Thyroid gland (tissue), 4 donors: Measurements from ENCODE around the gene CACNG4.

ENCODE experiments used
- POLR2A ChIP-seq, 2 donors: fragments of 450-650 bp; IDR thresholded peaks; one replicate each; pipeline ENCODE4 v1.6.1; 2017; ENCODE audit warnings: antibody characterized with exemption in 2 of 2, mild to moderate bottlenecking in 2 of 2, moderate library complexity in 1 of 2
- TF ChIP-seq, protein P1 (sequence below), 6 experiments: fragments of 200-600 bp in 3 of 6; fragments of 450-650 bp in 3 of 6; sonication (generic) in 3 of 6; IDR thresholded peaks; one replicate each; pipeline ENCODE4 v1.5.1; 2016 to 2019; ENCODE audit warnings: antibody characterized with exemption in 6 of 6, mild to moderate bottlenecking in 2 of 6, inconsistent platforms in 1 of 6, moderate library complexity in 1 of 6

DNA sequence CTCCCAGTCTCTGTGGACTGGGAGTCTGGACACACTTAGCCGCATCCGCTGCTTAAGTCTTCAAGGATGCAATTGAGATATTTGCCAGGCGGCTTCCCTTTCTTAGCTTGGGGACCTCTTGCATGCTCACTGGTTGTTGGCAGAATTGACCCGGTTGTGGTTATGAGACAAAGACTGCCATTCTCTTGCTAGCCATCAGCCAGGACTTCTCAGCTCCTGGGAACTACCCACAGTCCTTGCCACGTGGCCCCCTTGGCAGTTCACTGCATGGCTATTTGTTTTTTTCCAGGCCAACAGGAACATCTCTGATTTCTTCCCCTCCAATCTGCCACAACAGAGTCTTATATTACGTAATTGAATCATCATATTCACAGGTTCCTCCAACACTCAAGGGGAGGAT is 25.5 kb downstream of the CACNG4 start:
- TF ChIP-seq, protein P1, sequence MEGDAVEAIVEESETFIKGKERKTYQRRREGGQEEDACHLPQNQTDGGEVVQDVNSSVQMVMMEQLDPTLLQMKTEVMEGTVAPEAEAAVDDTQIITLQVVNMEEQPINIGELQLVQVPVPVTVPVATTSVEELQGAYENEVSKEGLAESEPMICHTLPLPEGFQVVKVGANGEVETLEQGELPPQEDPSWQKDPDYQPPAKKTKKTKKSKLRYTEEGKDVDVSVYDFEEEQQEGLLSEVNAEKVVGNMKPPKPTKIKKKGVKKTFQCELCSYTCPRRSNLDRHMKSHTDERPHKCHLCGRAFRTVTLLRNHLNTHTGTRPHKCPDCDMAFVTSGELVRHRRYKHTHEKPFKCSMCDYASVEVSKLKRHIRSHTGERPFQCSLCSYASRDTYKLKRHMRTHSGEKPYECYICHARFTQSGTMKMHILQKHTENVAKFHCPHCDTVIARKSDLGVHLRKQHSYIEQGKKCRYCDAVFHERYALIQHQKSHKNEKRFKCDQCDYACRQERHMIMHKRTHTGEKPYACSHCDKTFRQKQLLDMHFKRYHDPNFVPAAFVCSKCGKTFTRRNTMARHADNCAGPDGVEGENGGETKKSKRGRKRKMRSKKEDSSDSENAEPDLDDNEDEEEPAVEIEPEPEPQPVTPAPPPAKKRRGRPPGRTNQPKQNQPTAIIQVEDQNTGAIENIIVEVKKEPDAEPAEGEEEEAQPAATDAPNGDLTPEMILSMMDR (IDR thresholded peaks at IDR 0.05), result no peak
- no peak for TF ChIP-seq POLR2A (IDR thresholded peaks at IDR 0.05)
